Esophagus squamous epithelium (tissue), 4 donors: ENCODE results near the gene SEC61A2.

ENCODE experiments used
- CTCF ChIP-seq, 6 experiments: fragments of 450-650 bp in 4 of 6; fragments of 200-600 bp in 2 of 6; sonication (generic) in 2 of 6; IDR thresholded peaks; one replicate each; pipeline ENCODE4 v1.5.1; 2016 to 2019; ENCODE audit warnings: antibody characterized with exemption in 6 of 6, mild to moderate bottlenecking in 4 of 6, moderate library complexity in 4 of 6
- POLR2A ChIP-seq, 4 donors: fragments of 450-650 bp; IDR thresholded peaks; one replicate each; pipeline ENCODE4 v1.6.1; 2017; ENCODE audit warnings: antibody characterized with exemption in 4 of 4, mild to moderate bottlenecking in 4 of 4, moderate library complexity in 3 of 4

DNA sequence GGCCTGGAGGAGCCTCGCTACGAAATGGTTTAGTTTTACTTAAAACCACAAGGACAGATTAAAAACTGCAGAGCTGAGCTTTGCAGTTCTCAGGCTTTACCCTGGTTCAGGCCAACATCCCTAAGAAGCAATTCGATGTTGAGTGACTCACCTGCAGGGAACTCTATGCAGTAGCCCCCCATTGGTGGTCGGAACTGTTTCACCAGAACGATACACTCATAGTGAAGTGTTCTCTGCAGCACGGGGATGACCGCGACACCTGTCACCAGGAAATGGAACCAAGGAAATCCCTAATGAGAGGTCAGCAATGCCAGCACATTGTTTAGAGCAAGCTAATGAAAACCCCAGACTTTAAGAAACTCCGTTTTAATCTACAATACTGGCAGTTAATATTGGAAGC is 48.2 kb downstream of the SEC61A2 start:
- TF ChIP-seq CTCF (IDR thresholded peaks at IDR 0.05) = no peak
- TF ChIP-seq POLR2A (IDR thresholded peaks at IDR 0.05) = no peak
